ENCODE results near the gene S100A14. TPM values are rescaled to one million over a fixed set of nuclear protein-coding genes. Genes with fewer than 3 reads are reported as not detected.

S100A14 gene
- total and polyA plus RNA-seq, 2 of the 13 experiments (the other 11 are each of a cell fraction or from before 2014, with no cell fraction given), result 1.4 to 7.7 TPM

DNA sequence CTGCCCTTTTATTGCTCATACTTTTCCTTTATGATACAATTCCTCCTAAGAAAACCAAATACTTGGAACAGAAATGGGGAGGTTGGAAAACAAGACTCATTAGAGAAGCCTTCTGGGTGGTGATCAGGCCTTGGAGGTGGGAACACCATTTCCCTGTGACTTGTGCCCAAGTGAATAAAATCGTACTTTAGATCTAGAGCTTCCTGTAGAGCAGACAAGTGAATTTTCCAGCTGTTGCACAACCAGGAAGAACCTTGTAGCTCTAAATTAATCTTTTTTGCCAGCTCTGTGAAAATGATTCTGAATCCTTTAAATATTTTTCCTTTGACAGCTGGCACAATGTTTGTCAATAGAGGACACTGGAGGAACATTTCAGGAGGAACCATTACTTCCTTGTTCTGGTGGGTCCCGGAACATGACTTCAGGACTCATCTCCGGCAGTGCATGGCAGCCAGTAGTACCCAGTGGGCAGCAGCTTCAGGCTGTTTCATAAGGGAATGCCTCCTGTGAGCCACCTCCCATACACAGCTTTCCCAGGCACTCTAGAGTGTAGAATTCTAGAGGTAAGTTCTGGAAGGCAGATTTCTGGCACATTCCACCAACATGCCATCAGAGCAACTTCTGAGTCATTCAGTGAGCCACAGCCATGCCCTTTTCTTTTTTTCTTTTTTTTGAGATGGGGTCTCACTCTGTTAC lies 36.8 kb upstream of the S100A14 start:
- H3K36me3 ChIP-seq (replicated peaks in 1 of 2; ENCODE audit: control insufficient read depth in 1 of 2, insufficient read depth in 2 of 2, low read length in 2 of 2), result no peaks in the 10 kb centered on the region
- H2AFZ ChIP-seq (ENCODE audit: low read length), result no peak overlapping the region
- in situ Hi-C loops (cut with HindIII; ENCODE audit: extremely low pct_ligation_motif_present, low pct_unique_long_range_greater_than_20kb), result no loop called here
- H3K9me3 ChIP-seq (ENCODE audit: low read length), result no peaks in the 10 kb centered on the region
- H3K27ac ChIP-seq (ENCODE audit: extremely low read length, insufficient read depth, low read length), result no peak overlapping the region
- no peak overlapping the region for H3K4me2 ChIP-seq (ENCODE audit: low read depth, low read length)
- 63% methylated on average over 3 of the region's 3 CpGs for WGBS (ENCODE audit: low lambda C conversion rate)
- H3K4me3 ChIP-seq (replicated peaks in 1 of 3; ENCODE audit: insufficient read depth in 1 of 3, low read depth in 2 of 3, low read length in 3 of 3), result no peak overlapping the region
- CTCF ChIA-PET (ENCODE audit: low intra/inter-chr PET ratio, low total read pairs), result no interaction called here
- H3K79me2 ChIP-seq (ENCODE audit: insufficient read depth, low read length), result no peaks in the 10 kb centered on the region
- peaks cover 32% of the 10 kb centered on the region for H3K4me1 ChIP-seq (ENCODE audit: insufficient read depth, low read length)
- no TSS peak for BruUV-seq (replicated peaks)
- H3K9ac ChIP-seq (ENCODE audit: insufficient read depth, low read depth, low read length), result no peak overlapping the region
- no peaks in the 10 kb centered on the region for H4K20me1 ChIP-seq (ENCODE audit: insufficient read depth, low read length)
- TF ChIP-seq, protein P1, sequence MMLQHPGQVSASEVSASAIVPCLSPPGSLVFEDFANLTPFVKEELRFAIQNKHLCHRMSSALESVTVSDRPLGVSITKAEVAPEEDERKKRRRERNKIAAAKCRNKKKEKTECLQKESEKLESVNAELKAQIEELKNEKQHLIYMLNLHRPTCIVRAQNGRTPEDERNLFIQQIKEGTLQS (CRISPR knock-in tag; IDR thresholded peaks at IDR 0.05), result no peak
- peak; percentile 26; the same call in 1 of the 2 replicates for TF ChIP-seq CEBPB (IDR thresholded peaks at IDR 0.05; ENCODE audit: borderline replicate concordance, low read depth, low read length)
- TF ChIP-seq, protein P2, sequence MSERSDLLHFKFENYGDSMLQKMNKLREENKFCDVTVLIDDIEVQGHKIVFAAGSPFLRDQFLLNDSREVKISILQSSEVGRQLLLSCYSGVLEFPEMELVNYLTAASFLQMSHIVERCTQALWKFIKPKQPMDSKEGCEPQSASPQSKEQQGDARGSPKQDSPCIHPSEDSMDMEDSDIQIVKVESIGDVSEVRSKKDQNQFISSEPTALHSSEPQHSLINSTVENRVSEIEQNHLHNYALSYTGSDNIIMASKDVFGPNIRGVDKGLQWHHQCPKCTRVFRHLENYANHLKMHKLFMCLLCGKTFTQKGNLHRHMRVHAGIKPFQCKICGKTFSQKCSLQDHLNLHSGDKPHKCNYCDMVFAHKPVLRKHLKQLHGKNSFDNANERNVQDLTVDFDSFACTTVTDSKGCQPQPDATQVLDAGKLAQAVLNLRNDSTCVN (CRISPR knock-in tag; IDR thresholded peaks at IDR 0.05; ENCODE audit: borderline replicate concordance), result 0 out of 2 replicates have a peak, but pooled peaks have one; percentile 20
- FAIRE-seq, result no peak
- DNase-seq (ENCODE audit: low spot score), result no peak
- intact Hi-C loops (cut with micrococcal nuclease; ENCODE audit: unreplicated experiment), result no loop called here
- POLR2A ChIA-PET, result interaction anchor here (0.7 to 1.2 kb wide), 4 partner anchors 19 to 75 kb away, joined by 3 to 5 read pairs (median 3); partner anchors contain the start of genes CHTOP, INTS3 and S100A13
- ATAC-seq, result no peak
- H3K27me3 ChIP-seq (ENCODE audit: control insufficient read depth in 1 of 2, insufficient read depth in 2 of 2, low read length in 2 of 2), result no peaks in the 10 kb centered on the region

DNA sequence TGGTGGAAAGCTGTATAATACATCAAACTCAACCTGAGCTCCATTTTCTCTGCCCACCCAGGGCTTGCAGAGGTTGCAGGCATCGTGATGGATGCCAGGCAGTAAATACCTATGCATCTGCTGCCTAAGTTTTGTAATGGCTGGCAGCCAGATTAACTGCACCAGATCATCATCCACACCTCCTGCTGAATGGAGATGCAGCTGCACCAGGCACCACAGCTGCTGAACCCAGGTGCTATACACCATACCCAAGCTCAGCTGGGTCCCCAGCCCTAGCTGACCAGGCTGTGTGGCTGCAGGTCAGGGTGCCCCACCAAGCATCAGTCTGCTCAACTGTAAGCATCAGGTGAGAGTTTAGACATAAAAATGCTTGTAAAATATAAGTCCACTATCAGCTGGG lies 35.6 kb upstream of the S100A14 start:
- POLR2A ChIA-PET, result interaction anchor here (1.0 to 1.6 kb wide), 2 partner anchors 18 to 25 kb away, joined by 3 to 4 read pairs; partner anchors contain the start of gene CHTOP
- Histone ChIP-seq H3K79me2 (ENCODE audit: insufficient read depth, low read length) (no peaks in the 10 kb centered on the region), H3K36me3 (replicated peaks in 1 of 2; ENCODE audit: control insufficient read depth in 1 of 2, insufficient read depth in 2 of 2, low read length in 2 of 2) (no peaks in the 10 kb centered on the region), H3K27ac (ENCODE audit: extremely low read length, insufficient read depth, low read length) (no peak overlapping the region), H3K27me3 (ENCODE audit: control insufficient read depth in 1 of 2, insufficient read depth in 2 of 2, low read length in 2 of 2) (no peaks in the 10 kb centered on the region), H3K4me1 (ENCODE audit: insufficient read depth, low read length) (peaks cover 33% of the 10 kb centered on the region), H3K9me3 (ENCODE audit: low read length) (no peaks in the 10 kb centered on the region), H4K20me1 (ENCODE audit: insufficient read depth, low read length) (no peaks in the 10 kb centered on the region), H3K4me3 (replicated peaks in 1 of 3; ENCODE audit: insufficient read depth in 1 of 3, low read depth in 2 of 3, low read length in 3 of 3) (no peak overlapping the region), H2AFZ (ENCODE audit: low read length) (no peak overlapping the region), H3K9ac (ENCODE audit: insufficient read depth, low read depth, low read length) (no peak overlapping the region), H3K4me2 (ENCODE audit: low read depth, low read length) (no peak overlapping the region)
- 73% methylated on average over 1 of the region's 1 CpG for WGBS (ENCODE audit: low lambda C conversion rate)
- DNase-seq (ENCODE audit: low spot score), result no peak
- no peak for ATAC-seq
- intact Hi-C loops (cut with micrococcal nuclease; ENCODE audit: unreplicated experiment), result no loop called here
- no TSS peak for BruUV-seq (replicated peaks)
- in situ Hi-C loops (cut with HindIII; ENCODE audit: extremely low pct_ligation_motif_present, low pct_unique_long_range_greater_than_20kb), result no loop called here
- FAIRE-seq, result no peak
- CTCF ChIA-PET (ENCODE audit: low intra/inter-chr PET ratio, low total read pairs), result no interaction called here
- TF ChIP-seq HDAC6 (IDR thresholded peaks at IDR 0.05; ENCODE audit: low read depth, low read length), result no peak
- TF ChIP-seq, protein P3, sequence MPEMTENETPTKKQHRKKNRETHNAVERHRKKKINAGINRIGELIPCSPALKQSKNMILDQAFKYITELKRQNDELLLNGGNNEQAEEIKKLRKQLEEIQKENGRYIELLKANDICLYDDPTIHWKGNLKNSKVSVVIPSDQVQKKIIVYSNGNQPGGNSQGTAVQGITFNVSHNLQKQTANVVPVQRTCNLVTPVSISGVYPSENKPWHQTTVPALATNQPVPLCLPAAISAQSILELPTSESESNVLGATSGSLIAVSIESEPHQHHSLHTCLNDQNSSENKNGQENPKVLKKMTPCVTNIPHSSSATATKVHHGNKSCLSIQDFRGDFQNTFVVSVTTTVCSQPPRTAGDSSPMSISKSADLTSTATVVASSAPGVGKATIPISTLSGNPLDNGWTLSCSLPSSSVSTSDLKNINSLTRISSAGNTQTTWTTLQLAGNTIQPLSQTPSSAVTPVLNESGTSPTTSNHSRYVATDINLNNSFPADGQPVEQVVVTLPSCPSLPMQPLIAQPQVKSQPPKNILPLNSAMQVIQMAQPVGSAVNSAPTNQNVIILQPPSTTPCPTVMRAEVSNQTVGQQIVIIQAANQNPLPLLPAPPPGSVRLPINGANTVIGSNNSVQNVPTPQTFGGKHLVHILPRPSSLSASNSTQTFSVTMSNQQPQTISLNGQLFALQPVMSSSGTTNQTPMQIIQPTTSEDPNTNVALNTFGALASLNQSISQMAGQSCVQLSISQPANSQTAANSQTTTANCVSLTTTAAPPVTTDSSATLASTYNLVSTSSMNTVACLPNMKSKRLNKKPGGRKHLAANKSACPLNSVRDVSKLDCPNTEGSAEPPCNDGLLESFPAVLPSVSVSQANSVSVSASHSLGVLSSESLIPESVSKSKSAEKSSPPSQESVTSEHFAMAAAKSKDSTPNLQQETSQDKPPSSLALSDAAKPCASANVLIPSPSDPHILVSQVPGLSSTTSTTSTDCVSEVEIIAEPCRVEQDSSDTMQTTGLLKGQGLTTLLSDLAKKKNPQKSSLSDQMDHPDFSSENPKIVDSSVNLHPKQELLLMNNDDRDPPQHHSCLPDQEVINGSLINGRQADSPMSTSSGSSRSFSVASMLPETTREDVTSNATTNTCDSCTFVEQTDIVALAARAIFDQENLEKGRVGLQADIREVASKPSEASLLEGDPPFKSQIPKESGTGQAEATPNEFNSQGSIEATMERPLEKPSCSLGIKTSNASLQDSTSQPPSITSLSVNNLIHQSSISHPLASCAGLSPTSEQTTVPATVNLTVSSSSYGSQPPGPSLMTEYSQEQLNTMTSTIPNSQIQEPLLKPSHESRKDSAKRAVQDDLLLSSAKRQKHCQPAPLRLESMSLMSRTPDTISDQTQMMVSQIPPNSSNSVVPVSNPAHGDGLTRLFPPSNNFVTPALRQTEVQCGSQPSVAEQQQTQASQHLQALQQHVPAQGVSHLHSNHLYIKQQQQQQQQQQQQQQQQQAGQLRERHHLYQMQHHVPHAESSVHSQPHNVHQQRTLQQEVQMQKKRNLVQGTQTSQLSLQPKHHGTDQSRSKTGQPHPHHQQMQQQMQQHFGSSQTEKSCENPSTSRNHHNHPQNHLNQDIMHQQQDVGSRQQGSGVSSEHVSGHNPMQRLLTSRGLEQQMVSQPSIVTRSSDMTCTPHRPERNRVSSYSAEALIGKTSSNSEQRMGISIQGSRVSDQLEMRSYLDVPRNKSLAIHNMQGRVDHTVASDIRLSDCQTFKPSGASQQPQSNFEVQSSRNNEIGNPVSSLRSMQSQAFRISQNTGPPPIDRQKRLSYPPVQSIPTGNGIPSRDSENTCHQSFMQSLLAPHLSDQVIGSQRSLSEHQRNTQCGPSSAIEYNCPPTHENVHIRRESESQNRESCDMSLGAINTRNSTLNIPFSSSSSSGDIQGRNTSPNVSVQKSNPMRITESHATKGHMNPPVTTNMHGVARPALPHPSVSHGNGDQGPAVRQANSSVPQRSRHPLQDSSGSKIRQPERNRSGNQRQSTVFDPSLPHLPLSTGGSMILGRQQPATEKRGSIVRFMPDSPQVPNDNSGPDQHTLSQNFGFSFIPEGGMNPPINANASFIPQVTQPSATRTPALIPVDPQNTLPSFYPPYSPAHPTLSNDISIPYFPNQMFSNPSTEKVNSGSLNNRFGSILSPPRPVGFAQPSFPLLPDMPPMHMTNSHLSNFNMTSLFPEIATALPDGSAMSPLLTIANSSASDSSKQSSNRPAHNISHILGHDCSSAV (CRISPR knock-in tag; IDR thresholded peaks at IDR 0.05; ENCODE audit: borderline replicate concordance), result no peak
- TF ChIP-seq FOXK1 (CRISPR knock-in tag; IDR thresholded peaks at IDR 0.05; ENCODE audit: borderline replicate concordance, low read depth), result no peak
- TF ChIP-seq SNAPC2 (CRISPR knock-in tag; IDR thresholded peaks at IDR 0.05), result no peak

Measured in HepG2 (cell line).